NCI-H1105 (cell line): ENCODE results near the gene ZNF503.

Experiments used
- DNase-seq: peaks from one replicate; lab custom pipeline; 2025; lab: John Stamatoyannopoulos, UW

ZNF503 gene

GRCh38 chr10:75353183-75353582, 48.4 kb downstream of the ZNF503 start:
- DNase-seq: no peak

- no peak for DNase-seq
These were observed 48.9 kb downstream of the ZNF503 start for GRCh38 chr10:75352650-75353049.

GRCh38 chr10:75351637-75352036, 49.9 kb downstream of the ZNF503 start:
- DNase-seq: no peak

GRCh38 chr10:75350791-75351190, 50.8 kb downstream of the ZNF503 start:
- no peak for DNase-seq
